IMR-90 (cell line): ENCODE measurements around the gene IL1RAPL1.

Experiments used
- FOS ChIP-seq: fragments of 150-350 bp; IDR thresholded peaks from 2 replicates; pipeline ENCODE4 v1.6.1; 2016; ENCODE audit warnings: low read depth, low read length
- POLR2A ChIP-seq: IDR thresholded peaks from 2 replicates; pipeline ENCODE4 v1.6.1; 2012; ENCODE audit warnings: mild to moderate bottlenecking, low read depth, low read length
- RAD21 ChIP-seq: IDR thresholded peaks from 2 replicates; pipeline ENCODE4 v1.6.1; 2012; ENCODE audit warnings: low read length, improper control_type of control experiment
- TF ChIP-seq, protein P1 (sequence below): conservative IDR thresholded peaks from 2 replicates; pipeline ENCODE4 v1.5.1; 2012; ENCODE audit warnings: mild to moderate bottlenecking, low read depth, low read length, improper control_type of control experiment

DNA sequence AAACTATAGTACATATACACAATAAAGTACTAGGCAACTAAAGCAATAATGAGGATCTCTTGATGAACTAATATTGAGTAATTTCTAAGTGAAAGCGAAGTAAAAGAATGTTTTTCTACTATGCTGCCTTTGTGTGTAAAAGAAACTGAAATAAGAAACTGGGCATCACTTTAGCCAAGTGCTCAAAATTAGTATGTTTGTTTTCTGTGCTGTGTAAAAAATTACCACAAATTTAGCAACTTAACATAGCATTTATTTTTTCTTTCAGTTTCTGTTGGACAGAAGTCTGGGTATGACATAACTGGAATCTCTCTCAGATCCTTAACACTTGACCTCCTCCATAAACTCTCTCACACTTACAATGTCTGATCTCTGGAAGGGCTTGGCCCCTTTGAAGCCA is 941.0 kb downstream of the IL1RAPL1 start:
- TF ChIP-seq, protein P1, sequence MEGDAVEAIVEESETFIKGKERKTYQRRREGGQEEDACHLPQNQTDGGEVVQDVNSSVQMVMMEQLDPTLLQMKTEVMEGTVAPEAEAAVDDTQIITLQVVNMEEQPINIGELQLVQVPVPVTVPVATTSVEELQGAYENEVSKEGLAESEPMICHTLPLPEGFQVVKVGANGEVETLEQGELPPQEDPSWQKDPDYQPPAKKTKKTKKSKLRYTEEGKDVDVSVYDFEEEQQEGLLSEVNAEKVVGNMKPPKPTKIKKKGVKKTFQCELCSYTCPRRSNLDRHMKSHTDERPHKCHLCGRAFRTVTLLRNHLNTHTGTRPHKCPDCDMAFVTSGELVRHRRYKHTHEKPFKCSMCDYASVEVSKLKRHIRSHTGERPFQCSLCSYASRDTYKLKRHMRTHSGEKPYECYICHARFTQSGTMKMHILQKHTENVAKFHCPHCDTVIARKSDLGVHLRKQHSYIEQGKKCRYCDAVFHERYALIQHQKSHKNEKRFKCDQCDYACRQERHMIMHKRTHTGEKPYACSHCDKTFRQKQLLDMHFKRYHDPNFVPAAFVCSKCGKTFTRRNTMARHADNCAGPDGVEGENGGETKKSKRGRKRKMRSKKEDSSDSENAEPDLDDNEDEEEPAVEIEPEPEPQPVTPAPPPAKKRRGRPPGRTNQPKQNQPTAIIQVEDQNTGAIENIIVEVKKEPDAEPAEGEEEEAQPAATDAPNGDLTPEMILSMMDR = no peak
- no peak for TF ChIP-seq POLR2A
- no peak for TF ChIP-seq RAD21
- no peak for TF ChIP-seq FOS
